Measurements from ENCODE around the gene GARIN5A. TPM values are rescaled to one million over a fixed set of nuclear protein-coding genes. Genes with fewer than 3 reads are reported as not detected.

GARIN5A gene
- polyA plus RNA-seq, 1 of the 3 experiments (the other 2 are of a cell fraction) = 1.3 TPM

GRCh38 chr19:50433201-50434180 lies 43.2 kb downstream of the GARIN5A start:
- Histone ChIP-seq H3K79me2 (ENCODE audit: insufficient read depth) (no peaks in the 10 kb centered on the region), H3K9me3 (no peaks in the 10 kb centered on the region), H3K36me3 (replicated peaks in 1 of 2; ENCODE audit: control insufficient read depth in 1 of 2, insufficient read depth in 2 of 2, low read length in 1 of 2) (no peaks in the 10 kb centered on the region), H3K27me3 (ENCODE audit: insufficient read depth) (peaks cover 38% of the 10 kb centered on the region), H3K4me3 (ENCODE audit: low read depth in 2 of 2, low read length in 1 of 2) (no peak overlapping the region), H3K9ac (no peak overlapping the region), H3F3A (replicated peaks; ENCODE audit: insufficient read depth) (no peaks in the 10 kb centered on the region), H4K20me1 (ENCODE audit: insufficient read depth) (no peaks in the 10 kb centered on the region), H3K9me2 (no peaks in the 10 kb centered on the region), H3K4me1 (ENCODE audit: control insufficient read depth in 1 of 2, insufficient read depth in 2 of 2, low read depth in 1 of 2, low read length in 1 of 2) (peaks cover 0 to 19% of the 10 kb centered on the region in 2 experiments; a peak in 1 of 4 replicates), H2AFZ (ENCODE audit: low read depth) (no peak overlapping the region), H3K27ac (ENCODE audit: low read depth in 2 of 2, low read length in 1 of 2) (no peak overlapping the region), H3K4me2 (no peak overlapping the region)
- no peak for DNase-seq
- ChIA-PET POLR2A (no interaction called here), CTCF (interaction anchor here (0.6 kb wide), 1 partner anchor 27 kb away, joined by 3 read pairs; no protein-coding TSS in a partner anchor)
- TF ChIP-seq YY1 (IDR thresholded peaks at IDR 0.05; ENCODE audit: low read depth) = no peak
- TF ChIP-seq TAF1 (IDR thresholded peaks at IDR 0.05; ENCODE audit: borderline replicate concordance, low read depth, low read length) = no peak
- TF ChIP-seq FOXJ3 (CRISPR knock-in tag; IDR thresholded peaks at IDR 0.05) = no peak
- no peak for TF ChIP-seq MAX (IDR thresholded peaks at IDR 0.05; ENCODE audit: low read depth)
- no peak for TF ChIP-seq FOXM1 (IDR thresholded peaks at IDR 0.05; ENCODE audit: low read depth)
- no peak for TF ChIP-seq PBX3 (IDR thresholded peaks at IDR 0.05)
- no peak for TF ChIP-seq RCOR1 (IDR thresholded peaks at IDR 0.05; ENCODE audit: low read length)
- no peak for TF ChIP-seq NFIC (IDR thresholded peaks at IDR 0.05; ENCODE audit: borderline replicate concordance)
- no peak for TF ChIP-seq SMC3 (IDR thresholded peaks at IDR 0.05; ENCODE audit: low read depth, low read length)
- TF ChIP-seq IRF3 (IDR thresholded peaks at IDR 0.05; ENCODE audit: low read depth, low read length) = no peak
- TF ChIP-seq CTCF (IDR thresholded peaks at IDR 0.05) = no peak
- no peak for TF ChIP-seq GATA2 (CRISPR knock-in tag; IDR thresholded peaks at IDR 0.05)
- no peak for TF ChIP-seq SIN3A (IDR thresholded peaks at IDR 0.05; ENCODE audit: borderline replicate concordance, low read depth, low read length)
- no peak for TF ChIP-seq USF2 (IDR thresholded peaks at IDR 0.05; ENCODE audit: borderline replicate concordance, low read depth, low read length)
- TF ChIP-seq POLR2AphosphoS5 (IDR thresholded peaks at IDR 0.05; ENCODE audit: low read depth, low read length) = no peak
- no peak for TF ChIP-seq TEAD4 (IDR thresholded peaks at IDR 0.05; ENCODE audit: borderline replicate concordance, insufficient read depth)
- TF ChIP-seq EZH2phosphoT487 (IDR thresholded peaks at IDR 0.05; ENCODE audit: borderline replicate concordance, low read depth) = no peak
- WGBS (ENCODE audit: low lambda C conversion rate) = 50% methylated on average over 14 of the region's 19 CpGs

Data from SK-N-SH (cell line).